DOHH2 (cell line): ENCODE measurements around the gene SLC25A5.

ENCODE experiments used
- H3F3A ChIP-seq: fragments of 200-600 bp; sonication (generic), shearing (Covaris generic); 2 replicates; pipeline ENCODE4 v1.6.0; 2016; ENCODE audit warnings: antibody characterized with exemption, mild to moderate bottlenecking; ENCODE audit not compliant: control insufficient read depth, insufficient read depth
- H3K27ac ChIP-seq: fragments of 200-600 bp; sonication (generic); 2 replicates; pipeline ENCODE4 v1.5.1; 2014; ENCODE audit warnings: low read depth, mild to moderate bottlenecking, low read length, moderate library complexity
- H3K27me3 ChIP-seq: fragments of 200-600 bp; sonication (generic); 2 replicates; pipeline ENCODE4 v1.6.1; 2014; ENCODE audit warnings: mild to moderate bottlenecking, low read length, mixed read lengths; ENCODE audit not compliant: control insufficient read depth
- H3K36me3 ChIP-seq: fragments of 200-600 bp; sonication (generic); 2 replicates; pipeline ENCODE4 v1.6.1; 2014; ENCODE audit warnings: mild to moderate bottlenecking, low read length, moderate library complexity, mixed read lengths; ENCODE audit not compliant: control insufficient read depth
- H3K4me1 ChIP-seq: fragments of 200-600 bp; sonication (generic); 2 replicates; pipeline ENCODE4 v1.6.1; 2014; ENCODE audit warnings: mild to moderate bottlenecking, low read length, mixed read lengths; ENCODE audit not compliant: control insufficient read depth
- H3K4me2 ChIP-seq: fragments of 200-600 bp; sonication (generic); 2 replicates; pipeline ENCODE4 v1.6.0; 2014; ENCODE audit warnings: mild to moderate bottlenecking, low read length, moderate library complexity
- H3K4me3 ChIP-seq: fragments of 200-600 bp; sonication (generic); 2 replicates; pipeline ENCODE4 v1.5.1; 2014; ENCODE audit warnings: mild to moderate bottlenecking, low read length, mixed read lengths
- H3K79me2 ChIP-seq: fragments of 200-600 bp; sonication (generic); 2 replicates; pipeline ENCODE4 v1.6.1; 2014; ENCODE audit warnings: mild to moderate bottlenecking, low read length, mixed read lengths; ENCODE audit not compliant: control insufficient read depth
- H3K9me2 ChIP-seq: fragments of 200-600 bp; sonication (generic); replicated peaks from 2 replicates; pipeline ENCODE4 v1.6.1; 2014; ENCODE audit warnings: mild to moderate bottlenecking, low read length, mixed read lengths; ENCODE audit not compliant: control insufficient read depth
- H3K9me3 ChIP-seq: fragments of 200-600 bp; sonication (generic); 2 replicates; pipeline ENCODE4 v1.6.1; 2014; ENCODE audit warnings: antibody characterized with exemption, low read length, mixed read lengths; ENCODE audit not compliant: control insufficient read depth, insufficient read depth
- H4K20me1 ChIP-seq: fragments of 200-600 bp; sonication (generic); 2 replicates; pipeline ENCODE4 v1.6.0; 2014; ENCODE audit warnings: low read depth, mild to moderate bottlenecking, antibody characterized with exemption, low read length, moderate library complexity; ENCODE audit not compliant: control insufficient read depth, insufficient read depth
- EZH2phosphoT487 ChIP-seq: fragments of 200-600 bp; sonication (generic); IDR thresholded peaks from 2 replicates; pipeline ENCODE4 v1.6.1; 2017; ENCODE audit warnings: borderline replicate concordance, mild to moderate bottlenecking, antibody characterized with exemption, low read length, moderate library complexity, mixed read lengths
- TF ChIP-seq, protein P1 (sequence below): fragments of 200-600 bp; sonication (generic); IDR thresholded peaks from one replicate; pipeline ENCODE4 v1.5.1; 2014; ENCODE audit warnings: antibody characterized with exemption, mild to moderate bottlenecking, low read depth, low read length; ENCODE audit not compliant: poor library complexity, severe bottlenecking

SLC25A5 gene

DNA sequence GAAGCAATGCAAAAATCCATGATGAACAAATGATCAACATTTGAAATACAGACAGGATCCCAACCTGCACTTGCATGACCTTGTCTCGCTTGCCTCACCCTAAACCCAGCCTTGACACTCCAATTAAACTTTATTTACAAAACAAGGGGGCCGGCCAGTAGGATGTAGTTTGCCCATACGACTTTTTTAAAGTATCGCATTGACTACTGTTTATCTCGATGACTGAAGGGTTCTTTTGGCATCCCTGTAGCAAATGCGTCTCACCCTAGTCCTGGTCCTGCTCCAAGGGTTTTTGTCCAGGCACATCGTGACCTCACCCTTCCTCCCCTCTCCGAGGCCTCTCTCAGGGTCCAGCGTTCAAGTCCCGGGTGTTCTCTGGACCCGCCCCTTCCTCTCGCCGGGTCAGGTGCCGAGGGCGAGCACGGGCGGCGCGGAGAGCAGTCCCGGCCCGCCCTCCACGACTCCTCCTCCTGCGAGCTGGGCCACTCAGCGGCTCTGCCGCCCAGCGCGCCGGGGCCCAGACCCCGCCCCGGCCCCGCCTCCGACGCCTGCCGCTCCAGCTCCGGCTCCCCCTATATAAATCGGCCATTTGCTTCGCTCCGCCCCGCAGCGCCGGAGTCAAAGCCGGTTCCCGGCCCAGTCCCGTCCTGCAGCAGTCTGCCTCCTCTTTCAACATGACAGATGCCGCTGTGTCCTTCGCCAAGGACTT lies at the start of gene SLC25A5:
Gene SLC25A5 (plus strand): TSS at position 603 of the 709 bp plus-strand sequence. CDS start 72 bp downstream, at position 675.
- peaks cover 17% of the 10 kb centered on the region for H3K79me2 ChIP-seq
- TF ChIP-seq, protein P1, sequence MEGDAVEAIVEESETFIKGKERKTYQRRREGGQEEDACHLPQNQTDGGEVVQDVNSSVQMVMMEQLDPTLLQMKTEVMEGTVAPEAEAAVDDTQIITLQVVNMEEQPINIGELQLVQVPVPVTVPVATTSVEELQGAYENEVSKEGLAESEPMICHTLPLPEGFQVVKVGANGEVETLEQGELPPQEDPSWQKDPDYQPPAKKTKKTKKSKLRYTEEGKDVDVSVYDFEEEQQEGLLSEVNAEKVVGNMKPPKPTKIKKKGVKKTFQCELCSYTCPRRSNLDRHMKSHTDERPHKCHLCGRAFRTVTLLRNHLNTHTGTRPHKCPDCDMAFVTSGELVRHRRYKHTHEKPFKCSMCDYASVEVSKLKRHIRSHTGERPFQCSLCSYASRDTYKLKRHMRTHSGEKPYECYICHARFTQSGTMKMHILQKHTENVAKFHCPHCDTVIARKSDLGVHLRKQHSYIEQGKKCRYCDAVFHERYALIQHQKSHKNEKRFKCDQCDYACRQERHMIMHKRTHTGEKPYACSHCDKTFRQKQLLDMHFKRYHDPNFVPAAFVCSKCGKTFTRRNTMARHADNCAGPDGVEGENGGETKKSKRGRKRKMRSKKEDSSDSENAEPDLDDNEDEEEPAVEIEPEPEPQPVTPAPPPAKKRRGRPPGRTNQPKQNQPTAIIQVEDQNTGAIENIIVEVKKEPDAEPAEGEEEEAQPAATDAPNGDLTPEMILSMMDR = no peak
- TF ChIP-seq EZH2phosphoT487 = no peak
- H3K4me3 ChIP-seq = peak within 1 kb of the TSS; percentile 94
- H3F3A ChIP-seq = peaks cover 23% of the 10 kb centered on the region
- peaks cover 13% of the 10 kb centered on the region for H3K4me1 ChIP-seq
- no peaks in the 10 kb centered on the region for H3K9me3 ChIP-seq
- H3K9me2 ChIP-seq = no peaks in the 10 kb centered on the region
- H3K36me3 ChIP-seq = peaks cover 23% of the 10 kb centered on the region
- peak within 1 kb of the TSS; percentile 84 for H3K4me2 ChIP-seq
- peak within 1 kb of the TSS; percentile 78 for H3K27ac ChIP-seq
- H4K20me1 ChIP-seq = peaks cover 11% of the 10 kb centered on the region
- H3K27me3 ChIP-seq = no peaks in the 10 kb centered on the region

DNA sequence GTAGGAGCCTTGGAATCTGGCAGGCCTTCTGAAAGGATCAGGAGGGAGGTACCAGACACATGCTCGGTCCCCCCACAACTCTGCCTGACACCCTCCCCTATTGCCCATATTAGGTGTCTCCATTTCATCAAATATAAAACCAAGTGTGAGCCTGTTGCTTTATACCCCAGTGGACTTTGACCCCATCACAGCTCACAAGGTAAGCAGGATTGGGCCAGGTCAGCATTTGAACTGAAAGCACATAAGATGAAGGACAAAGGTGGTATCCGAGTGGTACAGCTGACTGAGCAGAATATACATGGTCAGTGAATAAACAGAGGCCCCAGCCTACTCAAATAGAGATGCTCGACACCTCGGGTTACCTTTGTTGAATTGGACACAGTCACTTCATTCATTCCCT lies 49.1 kb upstream of the SLC25A5 start:
- Histone ChIP-seq H3K4me2 (no peak overlapping the region), H3K27me3 (no peaks in the 10 kb centered on the region), H3K4me3 (no peak overlapping the region), H3K9me3 (no peaks in the 10 kb centered on the region), H4K20me1 (no peaks in the 10 kb centered on the region), H3K9me2 (no peaks in the 10 kb centered on the region), H3K36me3 (no peaks in the 10 kb centered on the region), H3K27ac (no peak overlapping the region), H3K4me1 (no peaks in the 10 kb centered on the region), H3K79me2 (no peaks in the 10 kb centered on the region), H3F3A (no peaks in the 10 kb centered on the region)
- TF ChIP-seq, protein P1 = no peak
- TF ChIP-seq EZH2phosphoT487 = no peak

DNA sequence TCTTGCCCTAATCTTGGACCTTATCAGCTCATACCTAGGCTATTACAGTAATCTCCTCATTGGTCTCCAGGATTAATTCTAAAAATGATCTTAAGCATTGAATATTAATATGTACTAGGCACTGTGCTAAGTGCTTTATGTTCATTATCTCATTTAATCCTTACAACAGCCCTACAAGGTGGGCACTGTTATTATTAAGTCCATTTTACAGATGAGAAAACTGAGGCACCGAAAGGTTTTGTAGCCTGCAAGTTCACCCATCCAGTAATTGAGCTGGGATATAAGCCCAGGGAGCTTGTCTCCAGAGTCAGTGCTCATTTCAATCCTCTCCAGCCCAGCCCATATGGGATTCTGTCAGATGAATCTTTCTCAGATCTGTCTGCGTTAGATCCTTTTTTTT lies 48.3 kb upstream of the SLC25A5 start:
- Histone ChIP-seq H3K9me2 (no peaks in the 10 kb centered on the region), H3K36me3 (no peaks in the 10 kb centered on the region)
- TF ChIP-seq EZH2phosphoT487 = no peak
- TF ChIP-seq, protein P1 = no peak

More for the DNA sequence above, 48.3 kb upstream of the SLC25A5 start:
- no peaks in the 10 kb centered on the region for H3K79me2 ChIP-seq
- no peak overlapping the region for H3K27ac ChIP-seq
- H3K4me2 ChIP-seq = no peak overlapping the region
- H3F3A ChIP-seq = no peaks in the 10 kb centered on the region
- H3K4me3 ChIP-seq = no peak overlapping the region
- H3K9me3 ChIP-seq = no peaks in the 10 kb centered on the region
- H3K4me1 ChIP-seq = no peaks in the 10 kb centered on the region
- no peaks in the 10 kb centered on the region for H3K27me3 ChIP-seq
- no peaks in the 10 kb centered on the region for H4K20me1 ChIP-seq
